Pancreas (tissue), 10 donors: Measurements from ENCODE around the gene FASTKD2. TPM values are rescaled to one million over a fixed set of nuclear protein-coding genes. Genes with fewer than 3 reads are reported as not detected.

Experiments
- ATAC-seq, 4 donors: fragments of 200-7000 bp; cut with Tn5 transposase; one replicate each; pipeline versions ENCODE4 v1.8.0 to v1.9.1; 2020; ENCODE audit warnings: mild to moderate bottlenecking in 4 of 4, moderate library complexity in 4 of 4
- DNase-seq, 6 donors: peaks; one replicate each; pipeline ENCODE4 v3.0.0-alpha.2; 2020
- FAIRE-seq: peaks from 2 replicates; lab custom pipeline; 2012; peaks lifted over from hg19 to GRCh38; lab: Jason Lieb, UNC
- H3K27ac ChIP-seq, 4 donors: fragments of 200-600 bp; sonication (generic); 1 replicate in 3 of 4; 2 replicates in 1 of 4; pipeline versions ENCODE4 v1.5.0 to v1.8.0; 2020
- H3K27me3 ChIP-seq, 4 donors: fragments of 200-600 bp; one replicate each; pipeline ENCODE4 v1.8.0; 2021
- H3K36me3 ChIP-seq, 3 donors: fragments of 200-600 bp; sonication (generic) in 1 of 3; one replicate each; pipeline versions ENCODE4 v1.5.0 to v1.8.0; 2020 to 2021
- H3K4me1 ChIP-seq, 3 donors: fragments of 200-600 bp; one replicate each; pipeline ENCODE4 v1.8.0; 2021
- H3K4me3 ChIP-seq, 4 donors: fragments of 200-600 bp; sonication (generic) in 2 of 4; one replicate each; pipeline versions ENCODE4 v1.5.0 to v1.8.0; 2020 to 2021
- H3K9me3 ChIP-seq, 4 donors: fragments of 200-600 bp; one replicate each; pipeline ENCODE4 v1.8.0; 2021
- WGBS, 2 donors: extraction: QIAGEN DNeasy Blood & Tissue Kit; methylation state at CpG; one replicate each; pipeline ENCODE4 v1.1.7; 2013; 5-methylcytosine and 5-hydroxymethylcytosine counted together
- intact Hi-C, 3 donors: fragments of 100-400 bp; cut with DNase I; formaldehyde crosslinking; loops; one replicate each; pipeline versions ENCODE4 v1.11.1 to v1.14.2; 2022
- polyA plus RNA-seq, 2 donors: library from polyadenylated mRNA; stranded (reverse); fragments of 200-250 nt; gene quantifications; one replicate each; pipeline ENCODE4 v1.2.3, GENCODE V29; 2013
- total RNA-seq, 6 donors: library from RNA; stranded (reverse); fragmentation: NEBNext Ultra II Directional in 4 of 6; extraction: Animal tissue kit (Norgen Biotek cat#: 25700) in 4 of 6; gene quantifications; one replicate each; pipeline versions ENCODE4 v1.2.1 to v1.2.4, GENCODE V29; 2021 to 2023
- TF ChIP-seq, protein P1 (sequence below), 4 donors: fragments of 200-600 bp; sonication (generic) in 3 of 4; IDR thresholded peaks; one replicate each; pipeline versions ENCODE4 v1.5.0 to v1.8.0; 2021; ENCODE audit warnings: antibody characterized with exemption in 4 of 4
- donor health status: healthy with polysubstance abuse.
- donor health status: DM: no; HTN: no; CAD: no; lungs with moderate emphysema.
- donor health status: DM: no; HTN: no; CAD: no.
- donor health status: control.
- donor health status: control.
- donor health status: Bipolar disorder and iron deficiency.
- donor health status: DM: yes; HTN: yes; CAD: no.
- donor health status: DM: no; HTN: no; CAD: no.
- donor health status: DM: no; HTN: no; CAD: no.
- donor health status: DM: yes; HTN: yes; CAD: no.

FASTKD2 gene
- total and polyA plus RNA-seq, 8 donors: 3.6 to 11.9 (median 10.2) TPM

DNA sequence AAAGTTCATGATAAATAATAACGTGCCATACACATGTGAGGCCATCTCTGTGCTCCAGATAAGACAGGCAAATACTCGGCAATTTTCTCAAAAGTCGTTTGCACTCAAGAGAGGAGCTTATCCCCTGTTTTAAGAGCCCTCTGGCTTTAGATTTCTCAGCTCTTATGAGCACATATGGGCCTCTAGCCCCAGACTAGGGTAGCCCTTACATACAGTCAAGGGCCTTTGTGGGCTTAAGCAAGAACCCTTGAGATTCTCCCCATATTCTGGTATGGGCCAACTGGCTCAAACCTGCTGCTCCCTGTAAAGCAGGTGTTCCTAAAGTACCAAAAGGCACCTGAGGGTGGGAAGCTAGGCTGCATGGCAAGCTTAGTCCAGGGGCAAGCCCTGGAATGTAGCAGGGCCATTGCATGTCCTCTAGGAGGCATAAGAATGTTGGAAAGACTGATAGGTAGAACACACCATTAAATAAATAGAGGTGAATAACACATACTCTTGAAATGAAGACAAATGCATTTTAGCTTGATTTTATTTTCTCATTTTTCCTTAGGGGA, 66.1 kb downstream of the FASTKD2 start:
- 80 to 90% methylated on average over 3 of the region's 3 CpGs for WGBS, 2 donors
- TF ChIP-seq, protein P1, sequence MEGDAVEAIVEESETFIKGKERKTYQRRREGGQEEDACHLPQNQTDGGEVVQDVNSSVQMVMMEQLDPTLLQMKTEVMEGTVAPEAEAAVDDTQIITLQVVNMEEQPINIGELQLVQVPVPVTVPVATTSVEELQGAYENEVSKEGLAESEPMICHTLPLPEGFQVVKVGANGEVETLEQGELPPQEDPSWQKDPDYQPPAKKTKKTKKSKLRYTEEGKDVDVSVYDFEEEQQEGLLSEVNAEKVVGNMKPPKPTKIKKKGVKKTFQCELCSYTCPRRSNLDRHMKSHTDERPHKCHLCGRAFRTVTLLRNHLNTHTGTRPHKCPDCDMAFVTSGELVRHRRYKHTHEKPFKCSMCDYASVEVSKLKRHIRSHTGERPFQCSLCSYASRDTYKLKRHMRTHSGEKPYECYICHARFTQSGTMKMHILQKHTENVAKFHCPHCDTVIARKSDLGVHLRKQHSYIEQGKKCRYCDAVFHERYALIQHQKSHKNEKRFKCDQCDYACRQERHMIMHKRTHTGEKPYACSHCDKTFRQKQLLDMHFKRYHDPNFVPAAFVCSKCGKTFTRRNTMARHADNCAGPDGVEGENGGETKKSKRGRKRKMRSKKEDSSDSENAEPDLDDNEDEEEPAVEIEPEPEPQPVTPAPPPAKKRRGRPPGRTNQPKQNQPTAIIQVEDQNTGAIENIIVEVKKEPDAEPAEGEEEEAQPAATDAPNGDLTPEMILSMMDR (IDR thresholded peaks at IDR 0.05): no peak
- intact Hi-C loops: no loop called here
- Histone ChIP-seq H3K4me3 (no peak overlapping the region), H3K4me1 (no peaks in the 10 kb centered on the region), H3K36me3 (no peaks in the 10 kb centered on the region), H3K27me3 (no peaks in the 10 kb centered on the region), H3K27ac (no peak overlapping the region), H3K9me3 (no peaks in the 10 kb centered on the region)
- no peak for DNase-seq
- ATAC-seq: no peak
- FAIRE-seq: no peak

DNA sequence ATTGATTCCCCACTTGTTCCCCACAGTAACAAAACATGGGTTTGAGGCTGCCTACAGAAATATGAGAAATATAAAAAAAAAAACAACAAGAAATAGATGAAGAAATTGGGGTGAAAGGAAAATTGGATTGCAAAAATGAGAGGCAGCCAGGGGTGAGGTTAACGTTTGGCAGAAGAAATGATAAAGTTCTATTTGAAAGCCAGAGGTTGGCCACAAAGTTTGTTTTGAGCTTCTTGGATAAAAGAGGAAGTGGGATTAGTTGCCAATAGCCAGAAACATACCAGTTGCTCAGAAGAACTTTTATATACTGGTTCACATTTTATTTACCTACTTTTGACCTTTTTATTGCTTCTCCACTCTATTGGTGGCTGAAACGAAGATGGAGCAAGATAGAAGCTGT, 67.5 kb downstream of the FASTKD2 start:
- ATAC-seq (no peak), FAIRE-seq (no peak), DNase-seq (no peak)
- Histone ChIP-seq H3K27ac (no peak overlapping the region), H3K4me3 (no peak overlapping the region), H3K36me3 (no peaks in the 10 kb centered on the region), H3K9me3 (no peaks in the 10 kb centered on the region), H3K4me1 (no peaks in the 10 kb centered on the region), H3K27me3 (no peaks in the 10 kb centered on the region)
- TF ChIP-seq, protein P1 (IDR thresholded peaks at IDR 0.05): no peak
- intact Hi-C loops: no loop called here
- WGBS, 2 donors: 62 to 66% methylated on average over 2 of the region's 2 CpGs

DNA sequence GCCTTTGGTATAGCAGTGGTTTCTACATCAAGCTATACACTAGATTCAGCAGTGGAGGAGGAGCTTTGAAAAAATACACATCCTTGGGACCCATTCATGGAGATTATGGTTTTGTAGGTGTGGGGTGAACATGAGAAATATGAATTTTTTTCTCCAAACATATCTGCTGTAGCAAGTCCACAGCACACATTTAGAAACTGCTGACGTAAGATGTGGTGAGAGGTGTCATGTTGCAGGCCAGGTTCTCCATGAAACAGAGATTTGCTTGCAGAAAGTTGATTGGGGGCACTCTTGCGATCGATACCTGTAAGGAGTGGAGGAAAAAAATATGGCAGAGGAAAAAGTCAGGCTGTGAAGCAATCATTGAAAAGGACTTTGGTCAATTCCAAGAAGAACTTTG, 67.9 kb downstream of the FASTKD2 start:
- Histone ChIP-seq H3K27me3 (no peaks in the 10 kb centered on the region), H3K4me1 (no peaks in the 10 kb centered on the region), H3K27ac (no peak overlapping the region), H3K4me3 (no peak overlapping the region), H3K9me3 (no peaks in the 10 kb centered on the region), H3K36me3 (no peaks in the 10 kb centered on the region)
- no peak for DNase-seq
- 94 to 99% methylated on average over 3 of the region's 3 CpGs for WGBS, 2 donors
- FAIRE-seq: no peak
- intact Hi-C loops: no loop called here
- TF ChIP-seq, protein P1 (IDR thresholded peaks at IDR 0.05): no peak
- ATAC-seq: no peak

DNA sequence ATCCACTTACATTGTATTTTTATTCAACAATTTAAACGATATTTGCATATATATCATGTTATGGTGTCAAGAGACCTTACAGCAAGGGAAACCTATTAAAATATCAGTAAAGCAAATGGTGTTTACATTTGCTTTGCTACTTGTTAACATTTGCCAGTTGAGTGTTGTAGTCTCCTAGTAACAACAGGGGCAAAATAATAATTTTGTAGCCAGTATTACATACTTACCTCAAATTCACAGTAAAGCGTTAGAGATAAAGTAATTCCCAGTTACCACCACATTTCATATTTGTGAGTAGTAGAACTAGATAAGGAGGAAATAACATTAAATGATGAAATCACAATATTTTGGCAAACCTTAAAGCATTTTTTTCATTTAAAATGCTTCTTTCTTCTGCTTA, 71.3 kb downstream of the FASTKD2 start:
- TF ChIP-seq, protein P1 (IDR thresholded peaks at IDR 0.05): no peak
- Histone ChIP-seq H3K36me3 (no peaks in the 10 kb centered on the region), H3K27me3 (no peaks in the 10 kb centered on the region), H3K27ac (no peak overlapping the region), H3K4me3 (no peak overlapping the region), H3K9me3 (no peaks in the 10 kb centered on the region), H3K4me1 (no peaks in the 10 kb centered on the region)
- ATAC-seq (no peak), DNase-seq (no peak), FAIRE-seq (no peak)
- 66 to 82% methylated on average over 2 of the region's 2 CpGs for WGBS, 2 donors
- intact Hi-C loops: no loop called here

DNA sequence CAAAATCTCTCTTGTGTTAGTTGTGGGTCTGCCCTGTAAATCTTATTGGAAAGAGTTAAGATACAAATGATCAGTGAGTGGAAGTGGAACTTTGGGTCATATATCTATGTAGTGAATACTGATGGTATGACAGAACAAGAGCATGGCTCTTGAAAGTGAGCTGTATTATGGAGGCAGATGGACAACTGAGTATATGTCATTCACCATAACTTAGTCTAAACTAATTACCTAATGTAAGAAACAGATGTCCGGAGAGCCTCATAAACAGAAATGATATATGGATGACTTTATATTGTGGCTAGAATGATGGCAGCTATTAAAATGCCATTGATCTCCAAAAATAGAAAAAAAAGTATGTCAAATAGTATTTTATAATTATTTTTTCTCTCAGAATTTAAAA, 72.4 kb downstream of the FASTKD2 start:
- no peaks in the 10 kb centered on the region for H3K27me3 ChIP-seq
- DNase-seq (no peak), ATAC-seq (no peak), FAIRE-seq (no peak)
- TF ChIP-seq, protein P1 (IDR thresholded peaks at IDR 0.05): no peak
- H3K4me3 ChIP-seq: no peak overlapping the region
- H3K36me3 ChIP-seq: no peaks in the 10 kb centered on the region
- no peak overlapping the region for H3K27ac ChIP-seq
- H3K9me3 ChIP-seq: no peaks in the 10 kb centered on the region
- WGBS, 2 donors: 90 to 100% methylated on average over 1 of the region's 1 CpG
- intact Hi-C loops: no loop called here
- no peaks in the 10 kb centered on the region for H3K4me1 ChIP-seq
